GM12878 (cell line): ENCODE results near the gene SETD2. TPM values are rescaled to one million over a fixed set of nuclear protein-coding genes. Genes with fewer than 3 reads are reported as not detected.

ENCODE experiments used
- ATAC-seq: fragments of 200-7000 bp; cut with Tn5 transposase; 3 replicates; pipeline ENCODE4 v1.9.1; 2020; ENCODE audit warnings: mild to moderate bottlenecking, moderate library complexity
- BruUV-seq: library from RNA; stranded (reverse); fragments of 400-500 nt; replicated peaks from 2 replicates; lab custom pipeline; 2021; lab: Mats Ljungman, UMichigan
- CTCF ChIA-PET: fragments of 300-600 bp; sonication (Branson Sonifier 250); formaldehyde crosslinking; extraction: SDS; loops from one replicate; lab custom pipeline; 2021; ENCODE audit warnings: inconsistent platforms; lab: Yijun Ruan, JAX
- POLR2A ChIA-PET: fragments of 350-600 bp; formaldehyde crosslinking; extraction: SDS; loops from one replicate; lab custom pipeline; 2021; ENCODE audit warnings: inconsistent platforms; lab: Charles Lee
- RAD21 ChIA-PET: fragments of 300-600 bp; sonication (Branson Sonifier 250); formaldehyde crosslinking; loops from one replicate; lab custom pipeline; 2023; ENCODE audit warnings: antibody characterized with exemption; ENCODE audit not compliant: unreplicated experiment; lab: Charles Lee
- SMC1A ChIA-PET: fragments of 300-600 bp; sonication (Branson Sonifier 250); formaldehyde crosslinking; loops from one replicate; lab custom pipeline; 2023; ENCODE audit not compliant: unreplicated experiment, uncharacterized antibody; lab: Charles Lee
- DNase-seq: peaks from one replicate; pipeline ENCODE4 v3.0.0-alpha.2; 2011; ENCODE audit warnings: low read depth, low spot score
- FAIRE-seq: peaks from 3 replicates; lab custom pipeline; 2011; peaks lifted over from hg19 to GRCh38; lab: Jason Lieb, UNC
- H2AFZ ChIP-seq: 2 replicates; pipeline ENCODE4 v1.6.0; 2011; ENCODE audit warnings: low read depth, low read length, control low read depth; ENCODE audit not compliant: control insufficient read depth
- H3K27ac ChIP-seq: 2 replicates; pipeline ENCODE4 v1.5.1; 2011; ENCODE audit warnings: control low read depth; ENCODE audit not compliant: control insufficient read depth, insufficient read depth
- H3K27me3 ChIP-seq, 2 experiments: replicated peaks in 1 of 2; 2 replicates each; pipeline versions ENCODE4 v1.6.0 to v1.6.1; 2011; ENCODE audit warnings: low read length in 1 of 2; ENCODE audit not compliant: control insufficient read depth in 2 of 2, insufficient read depth in 2 of 2
- H3K36me3 ChIP-seq, 2 experiments: 2 replicates each; pipeline ENCODE4 v1.5.1; 2011; ENCODE audit warnings: low read length in 1 of 2; ENCODE audit not compliant: control insufficient read depth in 2 of 2, insufficient read depth in 2 of 2
- H3K4me1 ChIP-seq: 2 replicates; pipeline ENCODE4 v1.6.1; 2011; ENCODE audit warnings: mild to moderate bottlenecking, low read length, moderate library complexity, mixed read lengths; ENCODE audit not compliant: control insufficient read depth, insufficient read depth
- H3K4me2 ChIP-seq: 2 replicates; pipeline ENCODE4 v1.6.0; 2011; ENCODE audit warnings: control low read depth; ENCODE audit not compliant: control insufficient read depth, insufficient read depth
- H3K4me3 ChIP-seq: fragments of 200-600 bp; sonication (generic); 2 replicates; pipeline ENCODE4 v1.5.1; 2016
- H3K79me2 ChIP-seq: 2 replicates; pipeline ENCODE4 v1.6.0; 2011; ENCODE audit warnings: low read length; ENCODE audit not compliant: control insufficient read depth, insufficient read depth
- H3K9ac ChIP-seq: 2 replicates; pipeline ENCODE4 v1.8.0; 2011; ENCODE audit warnings: low read length, control low read depth, mixed read lengths; ENCODE audit not compliant: control insufficient read depth, insufficient read depth
- H3K9me3 ChIP-seq: replicated peaks from 3 replicates; pipeline ENCODE4 v1.5.1; 2011; ENCODE audit warnings: mild to moderate bottlenecking, low read length; ENCODE audit not compliant: control insufficient read depth, insufficient read depth
- H4K20me1 ChIP-seq: 2 replicates; pipeline ENCODE4 v1.6.0; 2011; ENCODE audit not compliant: control insufficient read depth, insufficient read depth
- BCL11A ChIP-seq: IDR thresholded peaks from 2 replicates; pipeline ENCODE4 v1.6.1; 2011; ENCODE audit warnings: low read depth, low read length
- BCL3 ChIP-seq: IDR thresholded peaks from 2 replicates; pipeline ENCODE4 v1.6.1; 2011; ENCODE audit warnings: borderline replicate concordance, low read depth, mild to moderate bottlenecking, moderate library complexity, low read length; ENCODE audit not compliant: insufficient read depth, poor library complexity, severe bottlenecking
- BMI1 ChIP-seq: fragments of 450-650 bp; IDR thresholded peaks from 2 replicates; pipeline ENCODE4 v1.6.1; 2016; ENCODE audit warnings: mild to moderate bottlenecking, moderate library complexity, borderline replicate concordance
- CTCF ChIP-seq, 3 experiments: IDR thresholded peaks in 2 of 3; conservative IDR thresholded peaks in 1 of 3; 2 replicates each; pipeline ENCODE4 v1.5.1; 2011; ENCODE audit warnings: low read depth in 3 of 3, low read length in 3 of 3, mild to moderate bottlenecking in 3 of 3, control low read depth in 2 of 3, moderate library complexity in 2 of 3, inconsistent platforms in 1 of 3, mixed read lengths in 1 of 3; ENCODE audit not compliant: control insufficient read depth in 2 of 3, insufficient read depth in 1 of 3; ENCODE audit errors: extremely low read depth in 1 of 3
- ESRRA ChIP-seq: IDR thresholded peaks from 2 replicates; pipeline ENCODE4 v1.6.1; 2012; ENCODE audit warnings: mild to moderate bottlenecking, low read length, improper control_type of control experiment
- HDAC6 ChIP-seq: fragments of 200-600 bp; sonication (generic); IDR thresholded peaks from one replicate; pipeline ENCODE4 v1.8.0; 2017; ENCODE audit warnings: antibody characterized with exemption; ENCODE audit not compliant: unreplicated experiment
- MAX ChIP-seq: IDR thresholded peaks from 2 replicates; pipeline ENCODE4 v1.6.1; 2012; ENCODE audit warnings: low read depth, low read length, improper control_type of control experiment
- MTA2 ChIP-seq: fragments of 450-650 bp; IDR thresholded peaks from 2 replicates; pipeline ENCODE4 v1.6.1; 2016; ENCODE audit warnings: low read depth, mild to moderate bottlenecking, moderate library complexity
- MXI1 ChIP-seq: fragments of 150-350 bp; IDR thresholded peaks from 2 replicates; pipeline ENCODE4 v1.6.1; 2011; ENCODE audit warnings: low read depth, mild to moderate bottlenecking, inconsistent platforms, low read length, improper control_type of control experiment
- MYB ChIP-seq: fragments of 150-350 bp; IDR thresholded peaks from 2 replicates; pipeline ENCODE4 v1.6.1; 2014; ENCODE audit warnings: mild to moderate bottlenecking, low read depth, low read length, borderline replicate concordance
- PML ChIP-seq: IDR thresholded peaks from 2 replicates; pipeline ENCODE4 v1.6.1; 2012; ENCODE audit warnings: low read length, inconsistent platforms
- POLR2A ChIP-seq: IDR thresholded peaks from 2 replicates; pipeline ENCODE4 v1.6.1; 2011; ENCODE audit warnings: low read depth, mild to moderate bottlenecking, low read length
- RUNX3 ChIP-seq: IDR thresholded peaks from 2 replicates; pipeline ENCODE4 v1.6.1; 2012; ENCODE audit warnings: low read length, inconsistent platforms
- SIX5 ChIP-seq: IDR thresholded peaks from 2 replicates; pipeline ENCODE4 v1.6.1; 2011; ENCODE audit warnings: mild to moderate bottlenecking, low read depth, low read length, moderate library complexity; ENCODE audit not compliant: severe bottlenecking
- SMARCA5 ChIP-seq: fragments of 450-650 bp; IDR thresholded peaks from 2 replicates; pipeline ENCODE4 v1.6.1; 2017; ENCODE audit warnings: mild to moderate bottlenecking
- WRNIP1 ChIP-seq: IDR thresholded peaks from 2 replicates; pipeline ENCODE4 v1.6.1; 2011; ENCODE audit warnings: low read depth, low read length, improper control_type of control experiment, borderline replicate concordance
- WGBS: methylation state at CpG from one replicate; pipeline ENCODE4 v1.1.6; 2016; ENCODE audit warnings: low lambda C conversion rate; ENCODE audit not compliant: insufficient replicate concordance, insufficient coverage; ENCODE audit errors: missing lambda C conversion rate; 5-methylcytosine and 5-hydroxymethylcytosine counted together
- in situ Hi-C: fragments of 300-500 bp; cut with MboI; formaldehyde crosslinking; loops from 9 replicates; pipeline ENCODE4 v1.14.3; 2018; ENCODE audit warnings: mixed read lengths
- intact Hi-C: fragments of 100-400 bp; cut with micrococcal nuclease; formaldehyde crosslinking; loops from one replicate; pipeline ENCODE4 v1.14.2; 2022; ENCODE audit not compliant: unreplicated experiment
- polyA plus RNA-seq, 11 experiments: library from polyadenylated mRNA; depleted of rRNA in 4 of 11; unstranded in 6 of 11; stranded (reverse) in 5 of 11; fragments of >200 nt; fragmentation: Nextera tagmentation in 4 of 11; fragmentation: Illumina TruSeq in 1 of 11; extraction: Ambion mirVana in 4 of 11; extraction: Trizol in 1 of 11; gene quantifications; 1 replicate in 1 of 11; 2 replicates in 10 of 11; pipeline versions ENCODE4 v1.2.1 to v1.2.3, GENCODE V29; 2011 to 2016; ENCODE audit warnings: inconsistent platforms in 2 of 11, missing spikeins in 2 of 11, low read depth in 1 of 11
- total RNA-seq, 4 experiments: library from RNA; depleted of rRNA in 3 of 4; stranded (reverse); fragments of >200 nt in 3 of 4; fragmentation: Illumina TruSeq in 1 of 4; extraction: Trizol in 1 of 4; gene quantifications; 2 replicates each; pipeline versions ENCODE4 v1.2.1 to v1.2.3, GENCODE V29; 2013 to 2021
- TF ChIP-seq, protein P1 (sequence below): fragments of 450-650 bp; IDR thresholded peaks from 2 replicates; pipeline ENCODE4 v1.6.1; 2017; ENCODE audit warnings: low read depth, mild to moderate bottlenecking, moderate library complexity

The SETD2 gene
- total and polyA plus RNA-seq, 10 of the 15 experiments (the other 5 are each of a cell fraction or from before 2014, with no cell fraction given) = 8.4 to 44.9 (median 24.5) TPM

DNA sequence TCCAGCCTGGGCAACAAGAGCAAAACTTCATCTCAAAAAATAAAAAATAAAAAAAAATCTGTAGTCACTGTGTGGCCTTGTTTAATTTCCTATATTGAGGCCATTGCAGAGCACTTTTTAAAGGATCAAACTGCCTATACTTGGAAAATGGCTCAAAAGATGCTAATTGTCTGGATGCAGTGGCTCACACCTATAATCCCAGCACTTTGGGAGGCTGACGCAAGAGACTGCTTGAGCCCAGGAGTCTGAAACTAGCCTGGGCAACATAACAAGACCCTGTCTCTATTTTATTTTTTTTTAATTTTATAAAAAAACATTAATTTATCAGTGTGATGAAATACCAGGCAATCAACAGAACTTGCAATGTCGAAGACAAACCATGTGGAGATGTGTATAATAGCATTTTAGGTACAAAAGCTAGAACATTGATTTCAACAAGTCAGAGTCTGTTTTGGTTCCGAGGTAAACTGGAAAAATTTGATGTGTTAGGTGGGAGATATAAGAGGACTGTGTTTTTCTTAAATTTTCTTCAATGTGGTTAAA lies 47.0 kb upstream of the SETD2 start:
- no peak for FAIRE-seq
- H3K27ac ChIP-seq = no peak overlapping the region
- H3K9me3 ChIP-seq = no peaks in the 10 kb centered on the region
- 82% methylated on average over 3 of the region's 3 CpGs for WGBS
- no peak overlapping the region for H3K9ac ChIP-seq
- no peak for DNase-seq
- no peaks in the 10 kb centered on the region for H4K20me1 ChIP-seq
- no peak for ATAC-seq
- BruUV-seq = no TSS peak
- ChIA-PET POLR2A (interaction anchor here (0.7 kb wide), 1 partner anchor 1131 kb away, joined by 10 read pairs; no protein-coding TSS in a partner anchor), RAD21 (no interaction called here), SMC1A (interaction anchor here (0.6 kb wide), 1 partner anchor 255 kb away, joined by 3 read pairs; no protein-coding TSS in a partner anchor), CTCF (interaction anchor here (0.9 to 1.3 kb wide), 2 partner anchors 8 to 40 kb away, joined by 3 read pairs; no protein-coding TSS in a partner anchor)
- no peaks in the 10 kb centered on the region for H3K27me3 ChIP-seq
- H3K36me3 ChIP-seq = no peaks in the 10 kb centered on the region
- no peak overlapping the region for H3K4me2 ChIP-seq
- H3K79me2 ChIP-seq = no peaks in the 10 kb centered on the region
- in situ Hi-C loops = no loop called here
- no peak overlapping the region for H2AFZ ChIP-seq
- H3K4me3 ChIP-seq = no peak overlapping the region
- TF ChIP-seq MAX (no peak), CTCF (IDR thresholded peaks at IDR 0.05 in 2 of 3, conservative IDR thresholded peaks at IDR 0.05 in 1 of 3; ENCODE audit: control insufficient read depth in 2 of 3, extremely low read depth in 1 of 3, insufficient read depth in 1 of 3, low read depth in 3 of 3, low read length in 3 of 3) (no peak), ESRRA (no peak), SMARCA5 (no peak), MXI1 (no peak), HDAC6 (no peak), PML (no peak), MTA2 (no peak), BCL3 (no peak), BCL11A (no peak), WRNIP1 (no peak), BMI1 (no peak), RUNX3 (no peak), SIX5 (no peak), POLR2A (no peak), MYB (no peak)
- TF ChIP-seq, protein P1, sequence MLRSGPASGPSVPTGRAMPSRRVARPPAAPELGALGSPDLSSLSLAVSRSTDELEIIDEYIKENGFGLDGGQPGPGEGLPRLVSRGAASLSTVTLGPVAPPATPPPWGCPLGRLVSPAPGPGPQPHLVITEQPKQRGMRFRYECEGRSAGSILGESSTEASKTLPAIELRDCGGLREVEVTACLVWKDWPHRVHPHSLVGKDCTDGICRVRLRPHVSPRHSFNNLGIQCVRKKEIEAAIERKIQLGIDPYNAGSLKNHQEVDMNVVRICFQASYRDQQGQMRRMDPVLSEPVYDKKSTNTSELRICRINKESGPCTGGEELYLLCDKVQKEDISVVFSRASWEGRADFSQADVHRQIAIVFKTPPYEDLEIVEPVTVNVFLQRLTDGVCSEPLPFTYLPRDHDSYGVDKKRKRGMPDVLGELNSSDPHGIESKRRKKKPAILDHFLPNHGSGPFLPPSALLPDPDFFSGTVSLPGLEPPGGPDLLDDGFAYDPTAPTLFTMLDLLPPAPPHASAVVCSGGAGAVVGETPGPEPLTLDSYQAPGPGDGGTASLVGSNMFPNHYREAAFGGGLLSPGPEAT = no peak
- H3K4me1 ChIP-seq = no peaks in the 10 kb centered on the region
- intact Hi-C loops = no loop called here
